ENCODE data around the gene RSRP1.
"Not testable (repeated sequence)": the region's sequence is repeated elsewhere in the genome, so short reads cannot be mapped to it uniquely, and the experiment has no call there.

The RSRP1 gene

GRCh38 chr1:25266554-25267287, 19.5 kb upstream of the RSRP1 start:
- not testable (repeated sequence) for DNase-seq (ENCODE audit: low read depth)
- H3K4me3 ChIP-seq (ENCODE audit: low read depth, low read length) = peak overlapping the region; percentile 56

GRCh38 chr1:25260336-25260735, 13.1 kb upstream of the RSRP1 start:
- H3K4me3 ChIP-seq (ENCODE audit: low read depth, low read length); DNase-seq (ENCODE audit: low read depth): not testable (repeated sequence)

GRCh38 chr1:25259813-25260212, 12.6 kb upstream of the RSRP1 start:
- not testable (repeated sequence) for DNase-seq (ENCODE audit: low read depth); H3K4me3 ChIP-seq (ENCODE audit: low read depth, low read length)

GRCh38 chr1:25257196-25257595, 9.9 kb upstream of the RSRP1 start:
- no peak overlapping the region for H3K4me3 ChIP-seq (ENCODE audit: low read depth, low read length)
- DNase-seq (ENCODE audit: low read depth) = no peak
- no peak for TF ChIP-seq CTCF (IDR thresholded peaks at IDR 0.05; ENCODE audit: low read depth, low read length, missing control alignments)

- no peak overlapping the region for H3K4me3 ChIP-seq (ENCODE audit: low read depth, low read length)
- TF ChIP-seq CTCF (IDR thresholded peaks at IDR 0.05; ENCODE audit: low read depth, low read length, missing control alignments) = no peak
- DNase-seq (ENCODE audit: low read depth) = no peak
Measured at GRCh38 chr1:25256578-25256965, 9.3 kb upstream of the RSRP1 start.

GRCh38 chr1:25255706-25256577, 8.7 kb upstream of the RSRP1 start:
- no peak overlapping the region for H3K4me3 ChIP-seq (ENCODE audit: low read depth, low read length)
- no peak for TF ChIP-seq CTCF (IDR thresholded peaks at IDR 0.05; ENCODE audit: low read depth, low read length, missing control alignments)
- DNase-seq (ENCODE audit: low read depth) = no peak

GRCh38 chr1:25253911-25254310, 6.7 kb upstream of the RSRP1 start:
- H3K4me3 ChIP-seq (ENCODE audit: low read depth, low read length) = no peak overlapping the region
- TF ChIP-seq CTCF (IDR thresholded peaks at IDR 0.05; ENCODE audit: low read depth, low read length, missing control alignments) = no peak
- no peak for DNase-seq (ENCODE audit: low read depth)

- peak; percentile 35 for TF ChIP-seq CTCF (IDR thresholded peaks at IDR 0.05; ENCODE audit: low read depth, low read length, missing control alignments)
- H3K4me3 ChIP-seq (ENCODE audit: low read depth, low read length) = peak overlapping the region; percentile 67
- no peak for DNase-seq (ENCODE audit: low read depth)
Measured at GRCh38 chr1:25247829-25248754, 838 bp upstream of the RSRP1 start.
